NT2/D1 (cell line): ENCODE data around the gene BTG2.

Experiments
- YY1 ChIP-seq: IDR thresholded peaks from 2 replicates; pipeline ENCODE4 v1.6.1; 2011; ENCODE audit not compliant: insufficient read length, insufficient read depth
- ZNF274 ChIP-seq: IDR thresholded peaks from 2 replicates; pipeline ENCODE4 v1.6.1; 2011; ENCODE audit warnings: mild to moderate bottlenecking, low read depth, low read length

DNA sequence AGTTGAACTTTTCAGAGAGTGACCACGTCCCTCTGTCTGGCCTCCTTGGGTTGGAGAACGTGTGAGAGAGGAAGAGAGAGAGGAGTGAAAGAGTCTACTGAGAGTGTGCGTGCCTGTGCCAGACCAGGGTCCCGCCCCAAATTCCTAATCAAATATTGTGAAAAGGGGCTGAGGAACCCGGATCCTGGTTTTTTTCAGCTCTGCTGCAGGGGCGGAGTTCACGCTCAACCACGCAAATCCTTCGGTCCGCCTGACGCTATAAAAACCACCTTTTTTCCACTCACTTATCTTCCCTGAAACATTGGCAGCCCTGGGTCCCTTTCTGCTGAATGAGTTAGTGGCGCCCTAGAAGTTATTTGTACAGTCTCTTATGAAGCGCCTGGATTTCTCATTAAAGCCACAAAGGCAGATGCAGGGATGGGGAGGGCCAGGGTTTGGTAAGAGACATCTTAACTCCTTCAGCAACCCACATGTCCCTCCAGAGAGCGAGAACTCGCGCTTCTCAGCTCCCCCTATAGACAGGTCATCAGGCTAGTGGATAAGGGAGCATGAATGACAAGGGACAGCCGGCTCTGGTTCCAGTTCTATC lies 45.8 kb downstream of the BTG2 start, which contains the start of gene FMOD:
- TF ChIP-seq YY1 (no peak), ZNF274 (no peak)
